Measurements from ENCODE around the gene GRIP1. TPM values are rescaled to one million over a fixed set of nuclear protein-coding genes. Genes with fewer than 3 reads are reported as not detected.

The GRIP1 gene, protein sequence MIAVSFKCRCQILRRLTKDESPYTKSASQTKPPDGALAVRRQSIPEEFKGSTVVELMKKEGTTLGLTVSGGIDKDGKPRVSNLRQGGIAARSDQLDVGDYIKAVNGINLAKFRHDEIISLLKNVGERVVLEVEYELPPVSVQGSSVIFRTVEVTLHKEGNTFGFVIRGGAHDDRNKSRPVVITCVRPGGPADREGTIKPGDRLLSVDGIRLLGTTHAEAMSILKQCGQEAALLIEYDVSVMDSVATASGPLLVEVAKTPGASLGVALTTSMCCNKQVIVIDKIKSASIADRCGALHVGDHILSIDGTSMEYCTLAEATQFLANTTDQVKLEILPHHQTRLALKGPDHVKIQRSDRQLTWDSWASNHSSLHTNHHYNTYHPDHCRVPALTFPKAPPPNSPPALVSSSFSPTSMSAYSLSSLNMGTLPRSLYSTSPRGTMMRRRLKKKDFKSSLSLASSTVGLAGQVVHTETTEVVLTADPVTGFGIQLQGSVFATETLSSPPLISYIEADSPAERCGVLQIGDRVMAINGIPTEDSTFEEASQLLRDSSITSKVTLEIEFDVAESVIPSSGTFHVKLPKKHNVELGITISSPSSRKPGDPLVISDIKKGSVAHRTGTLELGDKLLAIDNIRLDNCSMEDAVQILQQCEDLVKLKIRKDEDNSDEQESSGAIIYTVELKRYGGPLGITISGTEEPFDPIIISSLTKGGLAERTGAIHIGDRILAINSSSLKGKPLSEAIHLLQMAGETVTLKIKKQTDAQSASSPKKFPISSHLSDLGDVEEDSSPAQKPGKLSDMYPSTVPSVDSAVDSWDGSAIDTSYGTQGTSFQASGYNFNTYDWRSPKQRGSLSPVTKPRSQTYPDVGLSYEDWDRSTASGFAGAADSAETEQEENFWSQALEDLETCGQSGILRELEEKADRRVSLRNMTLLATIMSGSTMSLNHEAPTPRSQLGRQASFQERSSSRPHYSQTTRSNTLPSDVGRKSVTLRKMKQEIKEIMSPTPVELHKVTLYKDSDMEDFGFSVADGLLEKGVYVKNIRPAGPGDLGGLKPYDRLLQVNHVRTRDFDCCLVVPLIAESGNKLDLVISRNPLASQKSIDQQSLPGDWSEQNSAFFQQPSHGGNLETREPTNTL
- under 1 TPM in 1 of 2 donors, not detected in 1; 0.28 TPM for total RNA-seq

DNA sequence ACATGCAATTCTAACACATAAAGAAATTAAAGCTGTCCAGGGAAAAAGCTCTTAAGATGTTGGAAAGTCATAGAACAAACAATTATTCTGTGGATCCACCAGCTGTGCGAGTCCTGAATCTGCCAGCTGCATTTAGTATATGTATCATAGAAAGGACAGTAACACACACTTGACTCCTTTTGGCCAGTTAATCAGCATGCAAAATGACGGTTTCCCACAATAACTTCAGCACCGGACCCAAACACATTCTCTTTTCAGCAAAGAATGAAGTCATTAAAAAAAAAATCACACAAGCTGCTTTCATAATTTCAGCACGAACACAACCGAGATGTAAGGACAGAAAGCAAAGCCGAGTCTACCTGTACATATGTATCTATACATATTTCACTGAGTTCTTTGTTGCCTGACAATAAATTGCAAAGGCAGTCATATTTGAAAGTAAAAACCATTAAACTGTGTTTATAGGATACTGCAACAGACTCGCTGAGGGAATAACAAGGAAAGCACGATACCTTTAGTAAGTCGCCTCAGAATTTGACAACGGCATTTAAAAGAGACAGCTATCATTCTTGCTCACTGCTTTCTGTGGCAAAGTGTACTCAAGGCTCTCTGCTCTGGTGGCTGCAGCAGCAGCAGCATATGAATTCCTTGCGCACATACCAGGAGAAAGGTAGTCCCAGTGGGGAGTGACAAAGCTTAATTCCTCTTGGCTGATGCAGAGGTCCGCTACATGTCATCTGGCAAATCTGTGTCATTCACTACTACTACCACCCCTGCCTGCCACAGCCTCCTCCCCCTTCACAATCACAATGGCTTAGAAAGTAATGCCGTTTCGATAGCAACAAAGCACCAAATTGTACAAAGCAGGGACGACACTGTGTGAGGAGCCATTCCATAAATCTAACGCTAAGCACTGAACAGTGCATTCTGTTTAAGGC is at the start of gene GRIP1:
Gene GRIP1 (minus strand): TSS at position 739 of the 938 bp plus-strand sequence. CDS start 172 bp downstream, at position 567.
- H3K4me1 ChIP-seq (ENCODE audit: control insufficient read depth in 1 of 2, low read depth in 2 of 2) = peaks cover 0 to 3% of the 10 kb centered on the region in 2 donors
- DNase-seq (ENCODE audit: low spot score) = no peak
- H3K9me3 ChIP-seq = no peaks in the 10 kb centered on the region
- no peak within 1 kb of the TSS for H3K27ac ChIP-seq
- H3K36me3 ChIP-seq = no peaks in the 10 kb centered on the region
- peak within 1 kb of the TSS; percentile 63 for H3K4me3 ChIP-seq
- no peak for ATAC-seq (ENCODE audit: insufficient number of reproducible peaks, low FRiP score, low read depth)
- H3K27me3 ChIP-seq (replicated peaks; ENCODE audit: insufficient read depth) = no peaks in the 10 kb centered on the region
- TF ChIP-seq, protein P1, sequence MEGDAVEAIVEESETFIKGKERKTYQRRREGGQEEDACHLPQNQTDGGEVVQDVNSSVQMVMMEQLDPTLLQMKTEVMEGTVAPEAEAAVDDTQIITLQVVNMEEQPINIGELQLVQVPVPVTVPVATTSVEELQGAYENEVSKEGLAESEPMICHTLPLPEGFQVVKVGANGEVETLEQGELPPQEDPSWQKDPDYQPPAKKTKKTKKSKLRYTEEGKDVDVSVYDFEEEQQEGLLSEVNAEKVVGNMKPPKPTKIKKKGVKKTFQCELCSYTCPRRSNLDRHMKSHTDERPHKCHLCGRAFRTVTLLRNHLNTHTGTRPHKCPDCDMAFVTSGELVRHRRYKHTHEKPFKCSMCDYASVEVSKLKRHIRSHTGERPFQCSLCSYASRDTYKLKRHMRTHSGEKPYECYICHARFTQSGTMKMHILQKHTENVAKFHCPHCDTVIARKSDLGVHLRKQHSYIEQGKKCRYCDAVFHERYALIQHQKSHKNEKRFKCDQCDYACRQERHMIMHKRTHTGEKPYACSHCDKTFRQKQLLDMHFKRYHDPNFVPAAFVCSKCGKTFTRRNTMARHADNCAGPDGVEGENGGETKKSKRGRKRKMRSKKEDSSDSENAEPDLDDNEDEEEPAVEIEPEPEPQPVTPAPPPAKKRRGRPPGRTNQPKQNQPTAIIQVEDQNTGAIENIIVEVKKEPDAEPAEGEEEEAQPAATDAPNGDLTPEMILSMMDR (IDR thresholded peaks at IDR 0.05) = no peak

DNA sequence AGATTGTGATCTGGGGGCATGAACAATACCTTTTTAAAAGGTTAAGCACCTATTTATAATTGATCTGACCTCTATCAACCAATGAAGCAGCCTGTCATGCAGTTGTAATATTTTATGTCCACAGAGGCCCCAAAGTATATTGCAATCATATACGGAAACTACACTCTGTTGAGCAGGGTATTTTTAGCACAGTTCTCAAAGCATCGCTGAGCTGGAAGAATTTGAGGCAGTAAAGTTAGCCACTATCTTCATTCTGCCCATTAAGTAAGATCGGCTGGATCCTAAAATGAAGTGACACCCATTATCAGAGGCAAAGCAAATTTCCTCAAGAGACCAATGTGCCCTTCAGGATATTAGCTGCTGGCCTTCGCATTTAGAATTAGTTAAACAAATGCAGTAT is 47.7 kb upstream of the GRIP1 start:
- DNase-seq (ENCODE audit: low spot score) = no peak
- Histone ChIP-seq H3K4me1 (ENCODE audit: control insufficient read depth in 1 of 2, low read depth in 2 of 2) (no peaks in the 10 kb centered on the region), H3K4me3 (no peak overlapping the region), H3K27me3 (replicated peaks; ENCODE audit: insufficient read depth) (no peaks in the 10 kb centered on the region), H3K9me3 (no peaks in the 10 kb centered on the region), H3K36me3 (no peaks in the 10 kb centered on the region), H3K27ac (no peak overlapping the region)
- TF ChIP-seq, protein P1 (IDR thresholded peaks at IDR 0.05) = no peak
- ATAC-seq (ENCODE audit: insufficient number of reproducible peaks, low FRiP score, low read depth) = no peak

DNA sequence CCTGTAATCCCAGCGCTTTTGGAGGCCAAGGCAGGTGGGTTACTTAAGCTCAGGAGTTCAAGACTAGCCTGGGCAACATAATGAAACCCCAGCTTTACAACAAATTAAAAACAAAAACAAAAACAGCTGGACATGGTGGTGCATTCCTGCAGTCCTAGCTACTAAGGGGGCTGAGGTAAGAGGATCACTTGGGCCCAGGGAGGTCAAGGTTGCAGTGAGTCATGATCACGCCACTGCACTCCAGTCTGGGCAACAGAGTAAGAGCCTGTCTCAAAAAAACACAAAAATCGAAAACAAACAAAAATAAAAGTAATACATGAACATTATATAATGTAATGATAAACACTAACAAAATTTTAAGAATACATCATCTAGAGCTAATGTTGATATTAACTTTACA is 46.2 kb upstream of the GRIP1 start:
- Histone ChIP-seq H3K9me3 (no peaks in the 10 kb centered on the region), H3K27me3 (replicated peaks; ENCODE audit: insufficient read depth) (no peaks in the 10 kb centered on the region), H3K27ac (no peak overlapping the region), H3K36me3 (no peaks in the 10 kb centered on the region), H3K4me3 (no peak overlapping the region), H3K4me1 (ENCODE audit: control insufficient read depth in 1 of 2, low read depth in 2 of 2) (no peaks in the 10 kb centered on the region)
- no peak for ATAC-seq (ENCODE audit: insufficient number of reproducible peaks, low FRiP score, low read depth)
- TF ChIP-seq, protein P1 (IDR thresholded peaks at IDR 0.05) = no peak
- DNase-seq (ENCODE audit: low spot score) = no peak

DNA sequence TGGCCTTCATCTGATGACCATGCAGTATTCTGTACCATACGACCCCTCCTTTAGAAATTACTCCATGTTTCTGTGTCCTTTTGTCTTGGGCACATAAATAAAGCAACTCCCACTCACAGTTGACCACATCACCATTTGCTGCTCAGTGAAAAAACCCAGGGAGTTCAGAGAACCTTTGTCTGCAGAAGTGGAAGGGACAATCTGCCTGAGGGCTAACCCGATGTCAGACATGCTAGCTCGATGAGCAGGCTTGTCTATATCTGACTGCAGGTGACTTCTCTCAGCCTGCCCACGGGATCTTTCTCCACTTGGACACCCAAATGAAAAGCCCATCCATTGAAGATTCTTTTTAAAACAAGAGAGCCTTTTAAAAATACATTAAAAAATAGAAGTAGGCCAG is 45.7 kb upstream of the GRIP1 start:
- ATAC-seq (ENCODE audit: insufficient number of reproducible peaks, low FRiP score, low read depth) (no peak), DNase-seq (ENCODE audit: low spot score) (no peak)
- no peaks in the 10 kb centered on the region for H3K9me3 ChIP-seq
- H3K27ac ChIP-seq = no peak overlapping the region
- no peak overlapping the region for H3K4me3 ChIP-seq
- H3K27me3 ChIP-seq (replicated peaks; ENCODE audit: insufficient read depth) = no peaks in the 10 kb centered on the region
- no peaks in the 10 kb centered on the region for H3K4me1 ChIP-seq (ENCODE audit: control insufficient read depth in 1 of 2, low read depth in 2 of 2)
- H3K36me3 ChIP-seq = no peaks in the 10 kb centered on the region
- TF ChIP-seq, protein P1 (IDR thresholded peaks at IDR 0.05) = no peak

All from thoracic aorta (tissue), 2 donors.